OCI-M1 (cell line): ENCODE results near the gene IL4R.
"Not testable (repeated sequence)": the region's sequence is repeated elsewhere in the genome, so short reads cannot be mapped to it uniquely, and the experiment has no call there.

Experiments used
- DNase-seq: peaks from one replicate; lab custom pipeline; 2025; lab: John Stamatoyannopoulos, UW

The IL4R gene

DNA sequence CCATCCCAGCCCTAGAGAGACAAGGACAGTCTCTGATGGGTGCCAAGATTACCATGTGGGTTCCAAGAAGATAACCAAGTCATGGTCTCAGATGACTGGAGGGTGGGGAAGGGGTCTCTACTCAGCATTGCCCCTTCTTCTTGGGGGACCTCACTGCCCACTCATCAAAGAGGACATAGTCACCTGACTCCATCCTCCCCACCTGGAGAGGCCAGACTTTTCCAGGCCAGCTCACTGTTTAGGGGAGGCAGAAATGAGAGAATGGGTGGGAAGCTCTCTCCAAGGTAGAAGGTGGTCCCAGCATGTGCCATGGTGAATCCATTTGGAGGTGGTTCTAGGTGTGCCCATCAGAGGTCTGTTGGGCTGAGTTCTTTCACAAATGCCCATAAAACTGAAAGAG lies 67.5 kb downstream of the IL4R start:
- no peak for DNase-seq

DNA sequence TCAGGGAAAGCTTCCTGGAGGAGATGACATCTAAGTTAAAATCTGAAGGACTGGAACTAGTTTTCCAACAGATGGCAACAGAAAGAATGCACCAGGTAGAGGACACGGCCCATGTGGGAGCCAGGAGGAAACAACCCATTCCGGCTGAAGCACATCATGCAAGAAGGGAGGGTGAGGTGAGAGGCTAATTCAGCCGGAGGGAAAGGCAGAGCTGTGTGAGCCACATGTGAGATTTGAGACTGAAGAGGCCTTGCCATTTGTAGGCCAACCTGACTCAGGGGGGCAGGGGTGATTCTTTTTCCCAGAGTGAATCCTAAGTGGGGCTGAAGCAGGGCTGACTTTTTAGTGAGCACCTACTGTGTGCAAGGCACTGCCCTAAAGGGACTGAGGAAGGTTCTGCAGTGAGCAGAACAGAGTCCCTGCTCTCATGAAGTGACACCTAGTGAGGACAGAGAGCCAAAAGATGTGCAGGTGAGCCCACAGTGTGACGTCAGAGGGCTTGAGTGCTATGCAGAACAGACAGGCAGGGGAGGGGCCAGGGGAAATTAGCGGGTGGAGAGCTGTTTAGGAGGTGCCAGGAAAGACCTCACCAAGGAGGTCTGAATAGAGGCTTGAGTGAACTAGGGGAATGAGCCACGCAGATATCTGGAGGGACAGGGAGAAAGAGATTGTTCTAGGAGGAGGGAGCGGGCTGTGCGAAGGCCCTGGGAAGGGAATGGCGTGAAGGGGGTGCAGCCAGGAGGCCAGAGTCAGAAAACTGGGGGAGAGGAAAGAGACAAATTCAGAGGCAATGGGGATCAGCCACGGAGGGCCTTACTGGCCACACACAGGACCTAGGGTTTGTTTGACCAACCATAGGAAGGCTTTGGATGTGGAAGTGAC lies 68.4 kb downstream of the IL4R start:
- no peak for DNase-seq

DNA sequence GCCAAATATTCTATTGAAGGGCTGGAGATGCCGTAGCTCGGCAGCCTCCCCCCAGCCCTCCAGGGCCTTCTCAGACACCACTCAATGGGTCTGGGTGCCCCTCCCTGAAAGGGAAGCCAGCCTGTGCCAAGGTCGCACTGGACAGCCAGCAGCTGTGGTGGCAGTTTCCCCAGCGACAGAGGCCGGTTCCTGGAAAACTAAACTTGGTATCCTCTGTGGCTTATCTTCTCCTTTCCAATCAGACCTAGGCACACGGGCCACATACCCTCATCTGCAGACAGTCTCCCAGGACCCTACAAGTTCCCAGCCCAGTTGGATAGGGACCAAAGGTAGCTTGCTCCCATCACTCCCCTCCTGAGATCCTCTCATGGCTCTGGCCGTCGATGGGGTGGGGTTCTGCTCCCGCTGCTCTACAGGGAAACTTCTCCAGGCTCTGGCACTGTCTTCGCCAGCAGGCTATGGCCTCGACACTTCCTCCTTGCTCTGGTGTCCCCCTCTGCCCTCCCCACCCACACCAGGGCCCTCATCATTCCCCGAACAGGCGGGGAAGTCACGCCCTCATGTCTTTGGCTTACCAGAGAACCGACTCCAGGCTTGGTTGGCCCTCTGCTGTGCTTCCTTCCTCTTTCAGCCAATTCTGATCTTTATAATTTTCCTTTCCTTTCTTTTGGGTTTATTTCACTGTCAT lies 69.9 kb downstream of the IL4R start:
- DNase-seq: peak; percentile 85

DNA sequence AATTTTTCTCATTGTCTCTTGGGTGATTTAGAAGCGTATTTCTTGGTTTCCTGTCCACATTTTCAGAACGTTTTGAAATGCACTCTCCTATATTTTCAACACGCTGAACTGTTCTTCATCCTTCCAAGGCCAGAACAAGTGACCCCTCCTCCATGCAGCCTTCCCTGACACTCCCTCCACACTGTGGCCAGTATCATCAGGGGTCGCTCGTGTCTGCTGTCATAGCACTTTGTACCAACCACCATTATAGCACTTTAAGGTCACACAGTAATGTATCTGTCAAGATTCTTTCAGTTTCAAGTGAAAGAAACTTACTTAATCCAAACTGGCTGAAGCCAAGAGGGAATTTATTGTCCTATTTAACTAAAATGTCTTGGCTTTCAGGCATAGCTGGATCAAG lies 70.7 kb downstream of the IL4R start:
- no peak for DNase-seq

DNA sequence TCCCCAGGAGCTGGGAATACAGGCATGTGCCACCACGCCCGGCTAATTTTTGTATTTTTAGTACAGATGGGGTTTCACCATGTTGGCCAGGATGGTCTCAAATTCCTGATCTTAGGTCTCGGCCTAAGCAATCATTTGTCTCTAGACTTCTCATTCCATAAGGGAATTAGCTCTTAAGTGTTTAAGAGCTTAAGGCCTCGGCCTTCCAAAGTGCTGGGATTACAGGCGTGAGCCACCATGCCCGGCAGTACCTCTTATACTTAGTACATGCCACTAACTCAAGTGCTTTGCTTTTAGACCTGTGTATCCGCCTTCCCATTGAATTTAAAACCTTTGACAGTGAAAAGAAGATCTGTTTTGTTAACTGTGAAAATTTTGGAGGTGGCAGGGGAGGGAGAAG lies 71.6 kb downstream of the IL4R start:
- no peak for DNase-seq

DNA sequence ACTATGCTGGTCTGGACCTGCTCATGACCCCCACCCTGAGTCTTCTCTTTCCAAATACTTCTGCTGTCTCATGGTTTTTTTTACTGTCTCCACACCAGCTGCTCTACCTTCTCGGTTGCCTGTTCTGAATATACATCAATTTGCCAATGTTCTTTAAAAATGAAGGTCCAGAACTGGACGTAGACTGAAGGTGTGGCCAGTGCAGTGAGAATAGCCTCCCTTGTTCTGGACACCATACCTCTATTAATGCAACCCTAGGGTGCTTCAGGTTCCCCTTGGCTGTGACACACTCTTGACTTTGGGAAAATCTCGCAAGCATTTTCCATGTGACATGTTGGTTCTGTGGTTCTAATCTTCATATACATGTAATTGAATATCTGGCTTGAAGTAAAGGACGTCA lies 72.9 kb downstream of the IL4R start:
- no peak for DNase-seq

DNA sequence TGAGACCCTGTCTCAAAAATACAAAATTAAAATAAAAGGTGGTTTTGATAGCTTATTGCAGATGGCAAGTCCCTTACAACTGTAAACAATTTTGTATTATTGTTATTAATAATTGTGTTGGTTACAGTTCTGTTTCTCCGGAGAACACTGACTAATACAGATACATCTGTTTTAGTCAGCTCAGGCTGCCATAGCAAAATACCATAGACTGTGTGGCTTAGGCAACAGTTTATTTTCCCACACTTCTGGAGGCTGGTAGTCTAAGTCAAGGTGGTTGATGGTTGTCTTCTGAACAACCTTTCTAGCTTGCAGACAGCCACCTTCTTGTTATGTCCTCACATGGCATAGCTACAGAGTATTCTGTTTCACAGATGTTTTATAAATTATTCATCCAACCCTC lies 74.0 kb downstream of the IL4R start:
- DNase-seq: no peak

DNA sequence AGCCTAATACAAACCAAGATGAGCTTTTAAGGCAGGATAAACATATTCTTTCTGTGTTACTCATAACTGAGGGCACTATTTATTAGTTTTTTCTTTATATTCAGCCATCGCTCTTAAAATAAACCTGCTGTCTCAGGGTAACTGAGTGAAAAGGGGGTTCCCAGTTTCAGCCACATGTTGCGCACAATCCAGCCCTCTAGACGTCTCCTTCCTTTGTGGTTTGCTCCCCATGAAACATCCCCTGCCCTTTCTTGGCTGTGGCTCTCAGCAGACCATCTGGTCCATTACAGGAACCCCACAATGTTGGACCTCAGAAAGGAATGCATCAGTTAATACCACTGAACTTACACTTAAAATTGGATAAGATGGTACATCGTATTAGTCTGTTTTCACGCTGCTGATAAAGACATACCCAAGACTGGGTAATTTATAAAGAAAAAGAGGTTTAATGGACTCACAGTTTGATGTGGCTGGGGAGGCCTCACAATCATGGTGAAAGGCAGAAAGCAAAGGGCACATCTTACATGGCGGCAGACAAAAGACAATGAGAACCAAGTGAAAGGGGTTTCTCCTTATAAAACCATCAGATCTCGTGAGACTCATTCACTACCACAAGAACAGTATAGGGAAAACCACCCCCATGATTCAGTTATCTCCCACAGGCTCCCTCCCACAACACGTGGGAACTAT lies 75.6 kb downstream of the IL4R start:
- DNase-seq: no peak

DNA sequence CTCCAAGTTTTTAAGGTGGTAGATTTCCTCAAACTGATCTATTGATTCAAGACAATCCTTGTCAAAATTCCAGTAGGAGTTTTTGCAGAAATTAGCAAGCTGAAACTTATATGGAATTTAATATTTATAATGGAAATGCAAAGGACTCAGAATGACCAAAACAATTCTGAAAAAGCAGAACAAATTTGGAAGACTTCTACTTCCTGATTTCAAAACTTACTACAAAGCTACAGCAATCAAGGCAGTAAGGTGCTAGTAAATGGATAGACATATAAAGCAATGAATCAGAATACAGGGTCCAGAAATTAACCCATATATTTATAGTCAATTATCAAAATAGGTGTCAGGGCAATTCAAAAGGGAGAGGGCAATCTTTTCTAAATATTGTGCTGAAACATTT lies 76.4 kb downstream of the IL4R start:
- DNase-seq: peak; percentile 14

DNA sequence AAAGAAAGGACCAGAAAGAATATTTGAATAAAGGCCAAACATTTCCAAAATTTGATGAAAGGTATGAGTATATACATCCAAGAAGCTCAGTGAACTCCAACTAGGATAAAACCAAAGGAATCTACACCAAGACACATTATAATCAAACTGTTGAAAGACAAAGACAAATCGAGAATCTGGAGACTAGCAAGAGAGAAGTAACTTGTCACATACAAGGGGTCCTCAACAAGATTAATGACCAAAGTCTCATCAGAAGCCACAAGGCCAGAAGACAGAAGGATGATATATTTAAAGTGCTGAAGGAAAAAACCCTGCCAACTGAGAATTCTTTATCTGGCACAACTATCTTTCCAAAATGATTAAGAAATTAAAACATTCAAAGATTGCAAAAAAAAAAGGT lies 78.9 kb downstream of the IL4R start:
- DNase-seq: no peak

DNA sequence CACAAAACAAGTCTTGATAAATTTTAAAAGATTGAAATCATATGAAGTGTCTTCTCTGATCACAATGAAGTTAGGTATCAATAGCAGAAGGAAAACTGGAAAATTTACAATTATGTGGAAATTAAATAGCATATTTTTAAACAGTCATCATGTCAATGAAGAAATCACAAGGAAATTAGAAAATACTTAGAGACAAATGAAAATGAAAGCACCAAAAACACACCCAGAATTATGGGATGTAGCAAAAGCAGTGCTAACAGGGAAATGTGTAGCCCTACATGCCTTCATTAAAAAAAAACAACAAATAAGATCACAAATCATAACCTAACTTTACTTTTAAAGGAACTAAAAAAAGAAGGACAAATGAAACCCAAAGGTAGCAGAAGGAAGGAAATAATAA lies 80.7 kb downstream of the IL4R start:
- DNase-seq: no peak

DNA sequence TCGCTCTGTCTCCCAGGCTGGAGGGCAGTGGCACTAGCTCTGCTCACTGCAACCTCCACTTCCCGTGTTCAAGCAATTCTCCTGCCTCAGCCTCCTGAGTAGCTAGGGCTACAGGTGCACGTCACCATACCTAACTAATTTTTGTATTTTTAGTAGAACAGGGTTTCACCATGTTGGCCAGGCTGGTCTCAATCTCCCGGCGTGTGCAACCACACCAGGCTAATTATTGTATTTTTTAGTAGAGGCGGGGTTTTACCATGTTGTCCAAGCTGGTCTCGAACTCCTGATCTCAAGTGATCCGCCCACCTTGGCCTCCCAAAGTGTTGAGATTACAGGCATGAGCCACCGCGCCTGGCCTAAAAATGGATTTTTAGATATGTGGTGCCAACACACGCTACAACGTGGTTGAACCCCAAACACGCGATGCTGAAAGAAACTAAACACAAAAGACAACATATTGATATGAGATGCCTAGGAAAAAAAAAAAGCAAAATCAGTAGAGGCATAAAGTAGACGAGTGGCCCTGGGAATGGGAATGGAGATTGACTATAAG lies 84.6 kb downstream of the IL4R start:
- DNase-seq: not testable (repeated sequence)

DNA sequence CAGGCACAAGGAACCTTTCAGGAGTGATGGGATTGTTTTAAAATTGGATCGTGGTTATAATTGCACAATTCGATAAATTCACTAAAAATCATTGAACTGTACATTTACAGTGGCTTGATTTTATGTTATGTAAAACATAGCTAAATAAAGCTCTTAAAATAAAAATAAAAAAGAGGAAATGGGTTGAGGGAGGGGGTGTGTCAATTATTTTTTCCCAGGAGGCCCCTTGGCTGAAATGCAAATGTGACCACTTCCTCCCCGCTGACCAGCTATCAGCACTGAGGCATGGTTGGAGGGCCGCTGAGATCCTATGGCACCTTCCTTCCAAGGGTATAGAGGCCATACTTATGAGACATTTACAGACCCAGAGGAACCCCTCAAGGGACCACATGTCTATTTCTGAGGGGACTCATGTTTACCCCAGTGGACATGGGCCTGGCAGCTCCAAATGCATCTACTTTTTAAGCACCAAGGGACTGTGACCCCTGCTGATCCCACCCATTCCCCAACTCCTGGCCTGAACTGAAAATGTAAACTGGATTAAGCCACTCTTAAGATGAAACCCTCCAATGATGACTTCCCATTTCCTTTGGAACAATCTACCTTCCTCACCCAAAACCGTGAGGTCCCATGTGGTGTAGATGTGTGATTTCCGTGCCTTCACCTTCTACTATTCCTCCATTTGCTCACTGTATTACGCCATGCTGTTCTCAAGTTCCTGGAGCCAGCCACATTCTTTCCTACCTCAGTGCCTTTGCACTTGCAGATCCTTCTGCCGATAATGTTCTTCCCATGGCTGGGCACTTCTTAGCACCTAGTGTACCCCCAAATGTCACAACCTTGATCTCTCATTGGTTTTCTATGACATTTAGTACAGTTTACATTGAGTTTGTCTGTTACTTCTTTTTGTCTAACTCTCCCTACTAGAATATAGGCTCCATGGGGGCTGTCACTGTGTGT lies 85.4 kb downstream of the IL4R start:
- DNase-seq: peak; percentile 90

DNA sequence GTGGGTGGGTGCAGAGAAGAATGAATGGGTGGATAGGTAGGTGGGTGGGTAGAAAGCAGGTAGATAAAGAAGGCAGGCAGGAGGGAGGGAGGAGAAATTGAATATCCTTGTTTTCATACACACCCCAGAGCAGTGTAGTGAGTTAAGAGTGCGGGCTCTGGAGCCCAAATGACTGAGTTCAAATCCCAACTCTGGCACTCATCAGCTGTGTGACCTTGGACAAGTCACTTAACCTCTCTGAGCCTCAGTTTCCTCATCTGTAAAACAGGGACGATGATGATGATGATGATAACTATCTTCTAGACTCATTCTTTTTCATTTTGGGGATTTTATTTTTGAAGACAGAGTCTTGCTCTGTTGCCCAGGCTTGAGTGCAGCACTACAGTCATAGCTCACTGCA lies 86.2 kb downstream of the IL4R start:
- no peak for DNase-seq

DNA sequence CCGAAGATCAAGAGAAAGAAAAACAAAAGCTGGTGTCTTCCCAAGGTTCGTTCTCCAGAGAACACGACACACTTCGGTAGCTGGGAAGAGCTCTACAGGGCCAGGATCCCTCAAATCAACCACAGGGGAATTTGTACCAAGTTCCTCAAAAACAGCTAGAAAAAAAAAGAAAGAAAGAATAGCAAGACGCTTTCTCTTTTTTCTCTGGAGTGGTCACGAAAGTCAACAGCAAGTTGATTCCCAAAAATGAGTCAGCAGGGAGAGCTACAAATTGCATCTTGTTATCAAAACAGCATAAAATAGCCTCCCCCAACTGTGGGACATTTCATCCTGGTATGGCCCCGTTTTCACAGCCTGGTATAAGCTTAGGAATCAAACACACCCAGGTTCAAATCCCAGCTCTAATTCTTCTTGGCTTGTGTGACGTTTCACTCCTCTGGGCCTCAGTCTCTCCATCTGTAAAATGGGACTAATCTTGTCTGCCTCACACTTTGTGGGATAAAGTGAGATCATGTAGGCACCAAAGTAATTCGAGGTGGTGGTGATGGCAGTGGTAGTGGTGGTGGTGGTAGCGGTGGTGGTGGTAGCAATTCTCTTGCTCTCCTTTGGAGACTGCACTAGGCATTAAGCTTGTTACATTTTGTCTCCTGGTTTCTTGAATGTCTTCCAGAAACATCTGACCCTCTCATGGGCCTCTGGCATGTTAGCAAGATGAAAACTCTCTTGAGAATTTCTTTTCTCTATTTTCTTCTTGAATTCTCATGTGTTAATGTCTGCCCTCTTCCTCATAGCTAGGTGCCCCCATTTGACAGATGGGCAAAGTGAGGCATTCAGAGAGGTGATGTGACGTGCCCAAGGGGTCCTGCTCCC lies 87.2 kb downstream of the IL4R start:
- peak; percentile 71 for DNase-seq

DNA sequence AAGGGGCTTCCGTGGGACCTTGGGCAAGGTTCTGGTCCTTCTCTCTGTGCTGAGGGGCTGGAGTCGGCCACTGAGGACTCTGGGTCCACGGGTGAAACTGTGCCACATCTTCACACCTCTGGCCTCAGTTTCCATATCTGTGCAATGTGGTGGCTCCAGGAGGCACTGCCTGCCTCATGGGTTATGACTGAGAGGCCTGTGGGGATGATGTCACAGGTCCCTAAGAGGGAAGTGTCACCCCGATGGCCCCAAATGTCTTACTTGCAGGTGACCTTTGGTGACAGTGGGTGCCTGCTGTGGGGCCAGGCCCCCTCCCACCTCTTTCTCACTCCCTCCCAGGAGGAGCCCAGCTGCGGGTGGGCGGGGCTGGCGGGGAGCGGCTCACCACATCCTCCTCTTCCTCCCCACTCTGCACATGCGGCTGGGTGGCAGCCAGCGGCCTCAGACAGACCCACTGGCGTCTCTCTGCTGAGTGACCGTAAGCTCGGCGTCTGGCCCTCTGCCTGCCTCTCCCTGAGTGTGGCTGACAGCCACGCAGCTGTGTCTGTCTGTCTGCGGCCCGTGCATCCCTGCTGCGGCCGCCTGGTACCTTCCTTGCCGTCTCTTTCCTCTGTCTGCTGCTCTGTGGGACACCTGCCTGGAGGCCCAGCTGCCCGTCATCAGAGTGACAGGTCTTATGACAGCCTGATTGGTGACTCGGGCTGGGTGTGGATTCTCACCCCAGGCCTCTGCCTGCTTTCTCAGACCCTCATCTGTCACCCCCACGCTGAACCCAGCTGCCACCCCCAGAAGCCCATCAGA lies 88.2 kb downstream of the IL4R start, which contains the start of gene IL21R:
TSS of gene IL21R (plus strand) at position 407 of the 801 bp plus-strand sequence. CDS start 27,898 bp downstream, outside the sequence.
- DNase-seq: peak; percentile 77

DNA sequence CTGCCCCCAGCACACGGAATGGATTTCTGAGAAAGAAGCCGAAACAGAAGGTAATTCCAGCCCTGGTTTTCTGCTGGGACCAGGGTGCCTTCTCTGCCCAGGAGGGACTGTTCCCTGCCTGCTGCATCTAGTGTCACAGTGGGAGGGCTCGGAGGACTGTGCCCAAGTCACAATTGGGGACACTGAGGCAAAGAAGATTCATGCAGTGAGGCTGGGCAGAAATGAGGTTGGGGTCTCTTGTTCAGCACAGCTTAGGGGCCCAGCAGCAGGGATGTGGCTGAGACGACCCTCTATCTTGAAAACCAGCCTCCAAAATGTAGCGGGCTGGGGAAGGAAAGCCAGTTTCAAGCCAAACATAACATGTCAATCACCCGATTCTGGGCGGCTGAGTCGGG lies 88.8 kb downstream of the IL4R start:
- DNase-seq: no peak

DNA sequence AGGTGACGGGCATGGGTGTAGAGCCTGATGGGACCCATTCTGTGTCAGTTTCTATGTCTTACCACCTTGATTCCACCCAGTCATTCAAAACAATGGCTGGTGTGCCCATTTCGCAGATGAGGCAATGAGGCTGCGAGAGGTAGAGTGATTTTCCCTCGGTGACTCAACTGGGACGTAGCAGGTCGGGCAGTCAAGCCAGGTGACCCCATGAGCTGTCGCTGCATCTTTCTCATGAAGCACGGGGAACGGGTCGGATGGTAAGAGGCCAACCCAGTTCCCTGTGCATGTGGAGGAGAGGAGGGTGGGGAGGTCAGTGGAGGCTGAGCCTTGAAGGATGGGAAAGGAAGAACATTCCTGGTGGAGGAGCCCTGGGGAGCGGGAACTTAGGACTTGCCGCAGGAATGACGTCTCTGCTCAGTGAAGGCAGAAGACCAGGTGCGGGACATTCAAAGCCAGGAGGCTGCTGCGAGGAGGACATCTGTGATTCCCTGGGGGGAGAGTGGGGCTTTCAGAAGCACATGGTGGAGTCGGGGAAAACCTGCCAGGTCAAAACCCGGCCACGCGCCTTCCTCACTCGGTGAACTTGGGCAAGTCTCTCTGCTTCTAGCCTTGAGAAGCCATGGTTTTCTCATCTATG lies 89.3 kb downstream of the IL4R start:
- no peak for DNase-seq

DNA sequence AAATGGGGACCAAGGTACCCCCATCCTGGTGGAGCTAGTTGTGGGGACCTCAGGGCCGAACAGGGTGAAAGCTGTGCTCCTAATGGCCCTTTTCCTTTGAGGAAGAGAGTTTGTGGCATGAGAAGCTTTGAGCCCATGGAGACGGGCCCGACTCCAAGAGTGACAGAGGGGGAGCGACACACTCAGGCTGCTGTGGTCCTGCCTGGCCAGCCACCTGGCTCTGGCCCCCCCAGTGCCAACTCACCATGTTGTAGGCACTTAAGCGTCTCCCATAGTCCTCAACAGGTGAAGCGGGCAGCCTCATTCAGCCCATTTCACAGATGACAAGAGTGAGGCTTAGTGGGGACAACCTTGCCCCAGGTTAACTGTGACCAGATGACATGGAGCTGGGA lies 89.8 kb downstream of the IL4R start:
- no peak for DNase-seq
